ENCODE measurements around the gene GEN1. TPM values are rescaled to one million over a fixed set of nuclear protein-coding genes. Genes with fewer than 3 reads are reported as not detected.
A peak's percentile ranks its signal among the peaks of the same experiment; 100 is the strongest.

The GEN1 gene
- total and polyA plus RNA-seq, 10 of the 15 experiments (the other 5 are each of a cell fraction or from before 2014, with no cell fraction given), result 6.0 to 49.6 (median 36.0) TPM

- TF ChIP-seq ZNF592 (IDR thresholded peaks at IDR 0.05) (no peak), PBX3 (IDR thresholded peaks at IDR 0.05; ENCODE audit: insufficient replicate concordance, low read depth, low read length) (peak; percentile 18), ASH2L (IDR thresholded peaks at IDR 0.05; ENCODE audit: borderline replicate concordance, low read depth) (no peak), CREB1 (IDR thresholded peaks at IDR 0.05; ENCODE audit: low read depth) (no peak), TCF12 (IDR thresholded peaks at IDR 0.05; ENCODE audit: low read depth, low read length) (peak; percentile 99), POLR2A (IDR thresholded peaks at IDR 0.05; ENCODE audit: low read depth, low read length) (no peak), MEF2A (IDR thresholded peaks at IDR 0.05; ENCODE audit: insufficient read depth, low read depth, low read length) (peak; percentile 95), PML (IDR thresholded peaks at IDR 0.05; ENCODE audit: low read length) (no peak; the same call in 1 of the 2 replicates), TCF7 (IDR thresholded peaks at IDR 0.05; ENCODE audit: borderline replicate concordance) (peak; percentile 68; the same call in 1 of the 2 replicates), CHD4 (IDR thresholded peaks at IDR 0.05) (no peak), SREBF1 (IDR thresholded peaks at IDR 0.05; ENCODE audit: low read length) (no peak), RB1 (IDR thresholded peaks at IDR 0.05; ENCODE audit: borderline replicate concordance) (peak; percentile 57; the same call in 1 of the 2 replicates), BCL3 (IDR thresholded peaks at IDR 0.05; ENCODE audit: borderline replicate concordance, insufficient read depth, low read depth, low read length, poor library complexity, severe bottlenecking) (peak; percentile 77), KDM1A (IDR thresholded peaks at IDR 0.05; ENCODE audit: borderline replicate concordance) (no peak), CBX5 (IDR thresholded peaks at IDR 0.05; ENCODE audit: low read depth) (no peak), BMI1 (IDR thresholded peaks at IDR 0.05; ENCODE audit: borderline replicate concordance) (peak; percentile 70), ZSCAN29 (IDR thresholded peaks at IDR 0.05) (no peak), WRNIP1 (IDR thresholded peaks at IDR 0.05; ENCODE audit: borderline replicate concordance, low read depth, low read length) (no peak), KLF5 (IDR thresholded peaks at IDR 0.05; ENCODE audit: partially characterized antibody) (no peak), USF1 (IDR thresholded peaks at IDR 0.05; ENCODE audit: borderline replicate concordance, extremely low read length, insufficient read depth, low read depth, low read length) (no peak), ZNF274 (IDR thresholded peaks at IDR 0.05; ENCODE audit: insufficient read depth, insufficient read length) (no peak), POLR2AphosphoS5 (IDR thresholded peaks at IDR 0.05; ENCODE audit: low read length) (no peak), ZNF384 (IDR thresholded peaks at IDR 0.05; ENCODE audit: borderline replicate concordance, low read depth, low read length) (no peak), ESRRA (IDR thresholded peaks at IDR 0.05; ENCODE audit: low read length) (no peak), SIX5 (IDR thresholded peaks at IDR 0.05; ENCODE audit: low read depth, low read length, severe bottlenecking) (no peak)
Observed at GRCh38 chr2:17813742-17814473, 60.0 kb downstream of the GEN1 start (continued).
